Osteoblast (primary cell): Measurements from ENCODE around the gene INPP4B. TPM values are rescaled to one million over a fixed set of nuclear protein-coding genes. Genes with fewer than 3 reads are reported as not detected.
A peak's percentile ranks its signal among the peaks of the same experiment; 100 is the strongest.
"Not testable (repeated sequence)": the region's sequence is repeated elsewhere in the genome, so short reads cannot be mapped to it uniquely, and the experiment has no call there.

ENCODE experiments used
- DNase-seq: peaks from one replicate; pipeline ENCODE4 v3.0.0; 2011; ENCODE audit warnings: low spot score, mixed read lengths; ENCODE audit not compliant: insufficient read length; ENCODE audit errors: missing footprints
- H2AFZ ChIP-seq: 2 replicates; pipeline ENCODE4 v1.6.0; 2011; ENCODE audit warnings: mild to moderate bottlenecking, low read length
- H3K27ac ChIP-seq: 2 replicates; pipeline ENCODE4 v1.5.1; 2011; ENCODE audit warnings: mild to moderate bottlenecking, low read depth, low read length, moderate library complexity
- H3K27me3 ChIP-seq: 2 replicates; pipeline ENCODE4 v1.6.0; 2012; ENCODE audit warnings: mild to moderate bottlenecking, control low read depth, inconsistent platforms, low read length, moderate library complexity; ENCODE audit not compliant: insufficient read depth
- H3K36me3 ChIP-seq: 2 replicates; pipeline ENCODE4 v1.5.1; 2011; ENCODE audit warnings: mild to moderate bottlenecking, low read length, control low read depth, moderate library complexity; ENCODE audit not compliant: insufficient read depth
- H3K4me1 ChIP-seq: 2 replicates; pipeline ENCODE4 v1.5.1; 2011; ENCODE audit warnings: mild to moderate bottlenecking, low read length, control low read depth, moderate library complexity; ENCODE audit not compliant: insufficient read depth
- H3K4me2 ChIP-seq: 2 replicates; pipeline ENCODE4 v1.6.0; 2011; ENCODE audit warnings: mild to moderate bottlenecking, low read length; ENCODE audit not compliant: insufficient read depth
- H3K4me3 ChIP-seq: fragments of 200-600 bp; sonication (generic); 3 replicates; pipeline ENCODE4 v1.5.1; 2012; ENCODE audit warnings: mild to moderate bottlenecking, low read length, inconsistent platforms; ENCODE audit not compliant: insufficient read depth
- H3K79me2 ChIP-seq: 2 replicates; pipeline ENCODE4 v1.6.0; 2012; ENCODE audit warnings: mild to moderate bottlenecking, low read length, control low read depth, inconsistent platforms; ENCODE audit not compliant: insufficient read depth
- H3K9me3 ChIP-seq: 2 replicates; pipeline ENCODE4 v1.5.1; 2011; ENCODE audit warnings: low read depth, low read length, control low read depth
- H4K20me1 ChIP-seq: 2 replicates; pipeline ENCODE4 v1.6.0; 2012; ENCODE audit warnings: mild to moderate bottlenecking, low read length, control low read depth; ENCODE audit not compliant: insufficient read depth
- total RNA-seq: library from RNA; depleted of rRNA; stranded (reverse); fragments of >200 nt; gene quantifications from 2 replicates; pipeline ENCODE4 v1.2.3, GENCODE V29; 2012
- TF ChIP-seq, protein P1 (sequence below): IDR thresholded peaks from 2 replicates; pipeline ENCODE4 v1.5.1; 2011; ENCODE audit warnings: mild to moderate bottlenecking, low read depth, low read length, moderate library complexity; ENCODE audit errors: extremely low read depth

The INPP4B gene
- total RNA-seq, 1 donor = 11.6 TPM

DNA sequence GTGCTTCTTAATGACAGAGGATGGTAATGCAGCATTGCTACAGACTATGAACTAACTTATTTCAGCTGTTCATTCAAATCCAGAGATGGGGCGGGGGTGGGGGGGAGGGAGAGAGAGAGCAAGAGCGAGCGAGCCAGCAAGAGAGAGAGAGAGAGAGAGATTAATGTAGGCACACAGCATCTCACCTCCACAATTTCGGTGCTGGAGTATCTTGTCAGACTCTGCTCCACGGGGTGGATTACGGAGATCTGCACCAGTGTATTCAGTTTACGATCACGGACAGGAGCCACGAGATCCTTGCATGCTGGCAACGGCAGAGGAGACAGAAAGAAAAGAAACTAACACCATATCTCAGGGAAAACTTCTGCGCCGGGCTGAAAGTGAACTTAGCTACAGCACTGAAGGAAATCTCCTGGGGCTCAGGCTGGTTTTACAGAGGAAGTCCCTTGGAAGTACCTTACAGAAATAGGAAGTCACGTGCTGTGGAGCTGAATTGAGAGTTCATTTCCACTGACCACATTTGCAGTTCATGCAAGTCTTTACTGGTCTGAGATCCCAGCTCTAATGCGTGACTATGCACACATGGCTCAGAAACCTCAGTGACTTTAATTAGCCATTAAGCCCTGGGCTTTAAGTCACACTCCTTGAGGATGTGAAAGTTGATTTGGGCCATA lies 440.9 kb downstream of the INPP4B start:
- peaks cover 57% of the 10 kb centered on the region for H3K4me1 ChIP-seq
- H2AFZ ChIP-seq = peak overlapping the region; percentile 62

GRCh38 chr4:142404191-142404611 lies 441.9 kb downstream of the INPP4B start:
- H4K20me1 ChIP-seq = no peaks in the 10 kb centered on the region
- no peaks in the 10 kb centered on the region for H3K36me3 ChIP-seq
- no peaks in the 10 kb centered on the region for H3K9me3 ChIP-seq
- DNase-seq = peak; percentile 58
- no peaks in the 10 kb centered on the region for H3K27me3 ChIP-seq
- H2AFZ ChIP-seq = no peak overlapping the region
- TF ChIP-seq, protein P1, sequence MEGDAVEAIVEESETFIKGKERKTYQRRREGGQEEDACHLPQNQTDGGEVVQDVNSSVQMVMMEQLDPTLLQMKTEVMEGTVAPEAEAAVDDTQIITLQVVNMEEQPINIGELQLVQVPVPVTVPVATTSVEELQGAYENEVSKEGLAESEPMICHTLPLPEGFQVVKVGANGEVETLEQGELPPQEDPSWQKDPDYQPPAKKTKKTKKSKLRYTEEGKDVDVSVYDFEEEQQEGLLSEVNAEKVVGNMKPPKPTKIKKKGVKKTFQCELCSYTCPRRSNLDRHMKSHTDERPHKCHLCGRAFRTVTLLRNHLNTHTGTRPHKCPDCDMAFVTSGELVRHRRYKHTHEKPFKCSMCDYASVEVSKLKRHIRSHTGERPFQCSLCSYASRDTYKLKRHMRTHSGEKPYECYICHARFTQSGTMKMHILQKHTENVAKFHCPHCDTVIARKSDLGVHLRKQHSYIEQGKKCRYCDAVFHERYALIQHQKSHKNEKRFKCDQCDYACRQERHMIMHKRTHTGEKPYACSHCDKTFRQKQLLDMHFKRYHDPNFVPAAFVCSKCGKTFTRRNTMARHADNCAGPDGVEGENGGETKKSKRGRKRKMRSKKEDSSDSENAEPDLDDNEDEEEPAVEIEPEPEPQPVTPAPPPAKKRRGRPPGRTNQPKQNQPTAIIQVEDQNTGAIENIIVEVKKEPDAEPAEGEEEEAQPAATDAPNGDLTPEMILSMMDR = no peak
- peaks cover 35% of the 10 kb centered on the region for H3K79me2 ChIP-seq
- peaks cover 57% of the 10 kb centered on the region for H3K4me1 ChIP-seq
- peak overlapping the region; percentile 91 for H3K27ac ChIP-seq
- H3K4me2 ChIP-seq = peak overlapping the region; percentile 83
- H3K4me3 ChIP-seq = peak overlapping the region; percentile 70

More for the DNA sequence above, 440.9 kb downstream of the INPP4B start:
- no peak for DNase-seq
- H3K4me2 ChIP-seq = peak overlapping the region; percentile 83
- peaks cover 26% of the 10 kb centered on the region for H3K79me2 ChIP-seq
- TF ChIP-seq, protein P1 = no peak
- no peaks in the 10 kb centered on the region for H3K27me3 ChIP-seq
- no peaks in the 10 kb centered on the region for H3K9me3 ChIP-seq
- no peaks in the 10 kb centered on the region for H3K36me3 ChIP-seq
- H3K4me3 ChIP-seq = peak overlapping the region; percentile 70
- peak overlapping the region; percentile 91 for H3K27ac ChIP-seq
- H4K20me1 ChIP-seq = no peaks in the 10 kb centered on the region

DNA sequence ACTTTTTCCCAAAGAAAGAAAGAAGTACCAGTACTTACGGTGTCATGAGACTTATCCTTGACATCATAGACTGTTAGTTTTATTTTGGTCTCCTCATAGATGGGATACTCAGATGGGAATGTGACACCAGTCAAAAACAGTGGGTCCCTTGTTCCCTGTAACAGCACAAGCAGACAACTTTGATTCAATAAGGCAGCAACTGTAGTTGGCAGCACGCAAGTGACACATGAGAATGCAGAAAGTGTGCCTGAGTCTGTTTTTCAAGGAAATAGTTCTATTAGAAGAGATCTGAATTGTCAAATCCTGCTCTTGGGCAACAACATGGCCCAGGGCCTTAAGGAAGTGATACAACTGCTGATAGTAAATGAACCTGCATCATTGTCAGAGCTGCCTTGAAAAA lies 443.2 kb downstream of the INPP4B start:
- TF ChIP-seq, protein P1 = no peak
- Histone ChIP-seq H3K4me3 (peak overlapping the region; percentile 51), H3K36me3 (no peaks in the 10 kb centered on the region), H3K4me2 (peak overlapping the region; percentile 83), H3K4me1 (peaks cover 49% of the 10 kb centered on the region), H3K27me3 (no peaks in the 10 kb centered on the region), H3K27ac (peak overlapping the region; percentile 91), H3K79me2 (peaks cover 40% of the 10 kb centered on the region), H4K20me1 (no peaks in the 10 kb centered on the region), H3K9me3 (no peaks in the 10 kb centered on the region), H2AFZ (peak overlapping the region; percentile 81)
- no peak for DNase-seq

GRCh38 chr4:142402156-142402555 lies 443.9 kb downstream of the INPP4B start:
- Histone ChIP-seq H3K27me3 (no peaks in the 10 kb centered on the region), H2AFZ (peak overlapping the region; percentile 30), H3K27ac (peak overlapping the region; percentile 91), H3K79me2 (peaks cover 42% of the 10 kb centered on the region), H3K4me3 (peak overlapping the region; percentile 51), H3K36me3 (no peaks in the 10 kb centered on the region), H3K9me3 (no peaks in the 10 kb centered on the region), H3K4me2 (peak overlapping the region; percentile 83), H4K20me1 (no peaks in the 10 kb centered on the region), H3K4me1 (peaks cover 42% of the 10 kb centered on the region)
- DNase-seq = no peak
- TF ChIP-seq, protein P1 = no peak

DNA sequence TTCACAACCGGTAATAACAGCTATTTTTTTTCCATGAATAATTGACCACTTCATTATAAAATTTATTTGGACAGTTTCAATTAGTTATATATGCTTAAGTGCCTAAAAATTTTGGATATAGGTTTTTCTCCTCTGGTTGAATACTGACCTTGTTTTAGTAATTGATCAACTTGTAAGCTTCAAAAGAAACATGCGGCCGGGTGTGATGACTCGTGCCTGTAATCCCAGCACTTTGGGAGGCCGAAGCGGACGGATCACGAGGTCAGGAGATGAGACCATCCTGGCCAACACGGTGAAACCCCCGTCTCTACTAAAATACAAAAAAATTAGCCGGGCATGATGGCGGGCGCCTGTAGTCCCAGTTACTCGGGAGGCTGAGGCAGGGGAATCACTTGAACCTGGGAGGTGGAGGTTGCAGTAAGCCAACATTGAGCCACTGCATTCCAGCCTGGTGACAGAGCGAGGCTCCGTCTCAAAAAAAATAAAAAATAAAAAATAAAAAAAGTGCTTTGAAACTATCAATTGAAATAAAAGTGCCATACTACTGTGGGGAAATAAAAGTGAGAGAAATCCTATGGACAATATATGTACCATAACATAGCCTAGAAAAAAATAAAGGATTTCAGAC lies 448.6 kb downstream of the INPP4B start:
- not testable (repeated sequence) for H3K4me3 ChIP-seq, H3K36me3 ChIP-seq, H2AFZ ChIP-seq, DNase-seq, H3K27ac ChIP-seq, H3K9me3 ChIP-seq, H3K27me3 ChIP-seq, H4K20me1 ChIP-seq, H3K4me2 ChIP-seq
- Histone ChIP-seq H3K79me2 (peaks cover 65% of the 10 kb centered on the region), H3K4me1 (peaks cover 13% of the 10 kb centered on the region)
